Measurements from ENCODE around the gene GAS7. TPM values are rescaled to one million over a fixed set of nuclear protein-coding genes. Genes with fewer than 3 reads are reported as not detected.
"Not testable (repeated sequence)": the region's sequence is repeated elsewhere in the genome, so short reads cannot be mapped to it uniquely, and the experiment has no call there.

GAS7 gene
- total and polyA plus RNA-seq, 2 of the 13 experiments (the other 11 are each of a cell fraction or from before 2014, with no cell fraction given) = 1.0 to 5.2 TPM

- CTCF ChIA-PET (ENCODE audit: low intra/inter-chr PET ratio, low total read pairs); BruUV-seq (replicated peaks); H3K27ac ChIP-seq (ENCODE audit: extremely low read length, insufficient read depth, low read length); DNase-seq (ENCODE audit: low spot score); POLR2A ChIA-PET; H3K4me3 ChIP-seq (replicated peaks in 1 of 3; ENCODE audit: insufficient read depth in 1 of 3, low read depth in 2 of 3, low read length in 3 of 3); H3K9ac ChIP-seq (ENCODE audit: insufficient read depth, low read depth, low read length); in situ Hi-C loops (cut with HindIII; ENCODE audit: extremely low pct_ligation_motif_present, low pct_unique_long_range_greater_than_20kb); H3K4me2 ChIP-seq (ENCODE audit: low read depth, low read length); H3K36me3 ChIP-seq (replicated peaks in 1 of 2; ENCODE audit: control insufficient read depth in 1 of 2, insufficient read depth in 2 of 2, low read length in 2 of 2); H4K20me1 ChIP-seq (ENCODE audit: insufficient read depth, low read length); H3K9me3 ChIP-seq (ENCODE audit: low read length); ATAC-seq; H3K4me1 ChIP-seq (ENCODE audit: insufficient read depth, low read length); H2AFZ ChIP-seq (ENCODE audit: low read length); H3K27me3 ChIP-seq (ENCODE audit: control insufficient read depth in 1 of 2, insufficient read depth in 2 of 2, low read length in 2 of 2); FAIRE-seq; intact Hi-C loops (cut with micrococcal nuclease; ENCODE audit: unreplicated experiment); H3K79me2 ChIP-seq (ENCODE audit: insufficient read depth, low read length); TF ChIP-seq ATF7 (CRISPR knock-in tag; IDR thresholded peaks at IDR 0.05): not testable (repeated sequence)
- 61% methylated on average over 8 of the region's 8 CpGs for WGBS (ENCODE audit: low lambda C conversion rate)
- TF ChIP-seq ATF7 (IDR thresholded peaks at IDR 0.05) = peak; percentile 24; the same call in 1 of the 2 replicates
Measured at GRCh38 chr17:10002567-10003360, 195.6 kb downstream of the GAS7 start.

- Histone ChIP-seq H3K36me3 (replicated peaks in 1 of 2; ENCODE audit: control insufficient read depth in 1 of 2, insufficient read depth in 2 of 2, low read length in 2 of 2) (no peaks in the 10 kb centered on the region), H2AFZ (ENCODE audit: low read length) (no peak overlapping the region), H3K4me1 (ENCODE audit: insufficient read depth, low read length) (no peaks in the 10 kb centered on the region), H3K79me2 (ENCODE audit: insufficient read depth, low read length) (no peaks in the 10 kb centered on the region), H3K27ac (ENCODE audit: extremely low read length, insufficient read depth, low read length) (no peak overlapping the region), H3K9me3 (ENCODE audit: low read length) (no peaks in the 10 kb centered on the region), H3K9ac (ENCODE audit: insufficient read depth, low read depth, low read length) (no peak overlapping the region), H3K27me3 (ENCODE audit: control insufficient read depth in 1 of 2, insufficient read depth in 2 of 2, low read length in 2 of 2) (peaks cover 3 to 5% of the 10 kb centered on the region in 2 experiments; a peak in 2 of 5 replicates), H3K4me2 (ENCODE audit: low read depth, low read length) (no peak overlapping the region), H3K4me3 (replicated peaks in 1 of 3; ENCODE audit: insufficient read depth in 1 of 3, low read depth in 2 of 3, low read length in 3 of 3) (no peak overlapping the region), H4K20me1 (ENCODE audit: insufficient read depth, low read length) (no peaks in the 10 kb centered on the region)
- DNase-seq (ENCODE audit: low spot score) (no peak), ATAC-seq (no peak), FAIRE-seq (no peak)
- intact Hi-C loops (cut with micrococcal nuclease; ENCODE audit: unreplicated experiment) = no loop called here
- CTCF ChIA-PET (ENCODE audit: low intra/inter-chr PET ratio, low total read pairs) = no interaction called here
- POLR2A ChIA-PET = no interaction called here
- whole genome bisulfite sequencing (ENCODE audit: low lambda C conversion rate) = 21% methylated on average over 6 of the region's 6 CpGs
- BruUV-seq (replicated peaks) = no TSS peak
- in situ Hi-C loops (cut with HindIII; ENCODE audit: extremely low pct_ligation_motif_present, low pct_unique_long_range_greater_than_20kb) = no loop called here
- no peak for TF ChIP-seq ZNF441 (CRISPR knock-in tag; IDR thresholded peaks at IDR 0.05; ENCODE audit: borderline replicate concordance)
- TF ChIP-seq ZNF17 (CRISPR knock-in tag; IDR thresholded peaks at IDR 0.05) = no peak
- no peak for TF ChIP-seq ZNF343 (CRISPR knock-in tag; IDR thresholded peaks at IDR 0.05)
- TF ChIP-seq ZNF12 (CRISPR knock-in tag; IDR thresholded peaks at IDR 0.05) = no peak
- TF ChIP-seq ZNF513 (CRISPR knock-in tag; conservative IDR thresholded peaks at IDR 0.05) = no peak
- no peak for TF ChIP-seq ZNF792 (CRISPR knock-in tag; IDR thresholded peaks at IDR 0.05)
- TF ChIP-seq ZNF709 (CRISPR knock-in tag; IDR thresholded peaks at IDR 0.05) = no peak
- no peak for TF ChIP-seq GATAD2A (CRISPR knock-in tag; IDR thresholded peaks at IDR 0.05)
- no peak for TF ChIP-seq KMT2A (CRISPR knock-in tag; IDR thresholded peaks at IDR 0.05)
- TF ChIP-seq JUNB (CRISPR knock-in tag; IDR thresholded peaks at IDR 0.05; ENCODE audit: borderline replicate concordance) = no peak
- TF ChIP-seq RAD21 (CRISPR knock-in tag; IDR thresholded peaks at IDR 0.05) = no peak
- TF ChIP-seq DNMT1 (CRISPR knock-in tag; IDR thresholded peaks at IDR 0.05) = no peak
- TF ChIP-seq ZBTB2 (CRISPR knock-in tag; IDR thresholded peaks at IDR 0.05; ENCODE audit: low read depth) = no peak
- TF ChIP-seq MYPOP (CRISPR knock-in tag; IDR thresholded peaks at IDR 0.05) = no peak
Measured at GRCh38 chr17:10001306-10001873, 197.0 kb downstream of the GAS7 start.
